ENCODE results near the gene PDZRN3.

The PDZRN3 gene

DNA sequence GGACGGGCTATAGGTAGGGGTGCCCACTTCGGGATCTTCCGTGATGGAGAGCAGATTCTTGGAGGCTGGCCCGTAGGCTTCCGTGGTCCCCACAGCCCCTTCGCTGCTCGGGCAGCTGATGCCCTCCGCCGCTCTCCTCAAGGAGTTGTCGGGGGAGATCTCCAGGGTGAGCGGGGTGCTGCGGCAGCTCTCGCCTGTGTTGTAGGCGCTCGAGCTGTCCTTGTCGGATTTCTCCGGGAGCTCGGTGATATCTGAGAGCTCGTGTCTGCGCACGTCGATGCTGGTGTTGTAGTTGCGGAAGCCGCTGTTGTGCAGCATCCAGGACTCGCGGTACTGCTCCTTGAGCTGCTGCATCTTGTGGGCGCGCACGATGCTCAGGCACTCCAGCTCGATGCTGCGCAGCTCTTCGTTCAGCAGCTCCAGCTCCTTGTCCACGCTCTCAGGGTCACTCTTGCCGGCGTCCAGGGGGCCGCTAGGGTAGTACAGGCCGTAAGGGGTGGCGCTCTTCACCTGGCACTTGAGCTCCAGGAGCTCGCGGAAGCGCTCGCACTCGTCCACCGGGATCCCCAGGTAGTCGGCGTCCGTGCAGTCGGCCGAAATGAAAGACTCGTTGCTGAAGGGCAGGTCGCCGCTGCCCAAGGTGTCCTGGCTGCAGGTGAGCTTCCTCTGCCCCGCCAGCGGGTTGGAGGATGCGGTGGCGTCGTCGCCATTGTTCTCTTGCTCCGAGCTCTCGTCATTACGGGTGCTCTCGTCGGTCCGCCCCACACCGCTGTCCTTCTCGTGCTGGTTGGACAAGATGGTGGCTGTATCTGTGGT is 240.4 kb downstream of the PDZRN3 start:
- DNase-seq (ENCODE audit: low spot score), result no peak

- DNase-seq (ENCODE audit: low spot score), result no peak
These were observed 241.2 kb downstream of the PDZRN3 start for GRCh38 chr3:73383470-73384049.

- no peak for DNase-seq (ENCODE audit: low spot score)
These were observed 243.2 kb downstream of the PDZRN3 start for GRCh38 chr3:73381551-73381950.

GRCh38 chr3:73380735-73381532 is 243.8 kb downstream of the PDZRN3 start:
- DNase-seq (ENCODE audit: low spot score), result no peak

- no peak for DNase-seq (ENCODE audit: low spot score)
These were observed 245.3 kb downstream of the PDZRN3 start for GRCh38 chr3:73379465-73379864.

DNA sequence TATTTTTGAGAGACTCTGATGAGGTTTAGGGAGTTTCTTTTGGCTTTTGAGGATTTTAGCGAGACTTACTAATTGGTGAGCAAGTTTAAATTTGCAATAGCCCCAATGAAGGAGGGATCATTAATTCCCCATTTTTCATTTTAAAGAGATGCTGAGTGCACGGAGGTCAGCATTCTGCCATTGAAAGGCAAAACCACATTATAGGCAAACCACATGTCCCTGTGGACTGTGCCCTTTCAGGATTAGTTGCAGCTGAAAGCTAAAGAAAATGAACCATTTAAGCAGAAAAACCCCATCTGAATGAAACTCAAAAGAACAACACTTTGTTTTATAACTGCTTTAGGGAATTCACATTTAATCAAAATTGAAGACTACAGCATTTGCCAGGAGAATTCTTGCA is 246.5 kb downstream of the PDZRN3 start:
- no peak for DNase-seq (ENCODE audit: low spot score)

DNA sequence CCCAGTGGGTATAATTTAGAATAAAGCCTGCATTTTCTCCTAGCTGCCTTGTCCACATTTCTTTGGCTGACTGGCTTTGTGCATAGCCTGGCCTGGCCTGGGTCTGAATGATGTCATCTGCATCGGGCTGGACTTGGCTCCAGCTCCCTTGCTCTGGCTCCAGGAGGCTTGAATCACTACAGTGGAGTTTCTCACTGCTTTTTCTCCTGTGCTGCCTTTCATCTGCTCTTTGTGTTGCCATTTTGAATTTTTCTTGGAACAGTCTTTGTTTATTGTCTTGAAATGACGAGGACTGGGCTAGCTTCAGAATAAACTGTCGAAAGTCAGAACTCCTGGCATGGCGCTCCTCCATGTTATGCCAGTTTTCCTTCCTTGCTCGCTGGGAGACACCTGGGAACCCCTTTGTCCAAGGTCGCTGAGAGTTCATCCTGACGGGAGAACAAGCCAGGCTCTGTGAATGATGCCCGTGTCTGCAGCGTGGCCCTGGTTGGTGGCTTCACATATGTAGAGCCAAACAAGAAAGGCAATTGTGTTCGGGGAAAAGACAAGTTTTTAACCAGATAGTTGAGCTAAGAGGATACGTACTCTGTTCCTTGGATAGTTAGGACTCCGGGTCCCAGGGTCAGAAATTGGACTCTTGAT is 258.9 kb downstream of the PDZRN3 start:
- DNase-seq (ENCODE audit: low spot score), result peak; percentile 85

DNA sequence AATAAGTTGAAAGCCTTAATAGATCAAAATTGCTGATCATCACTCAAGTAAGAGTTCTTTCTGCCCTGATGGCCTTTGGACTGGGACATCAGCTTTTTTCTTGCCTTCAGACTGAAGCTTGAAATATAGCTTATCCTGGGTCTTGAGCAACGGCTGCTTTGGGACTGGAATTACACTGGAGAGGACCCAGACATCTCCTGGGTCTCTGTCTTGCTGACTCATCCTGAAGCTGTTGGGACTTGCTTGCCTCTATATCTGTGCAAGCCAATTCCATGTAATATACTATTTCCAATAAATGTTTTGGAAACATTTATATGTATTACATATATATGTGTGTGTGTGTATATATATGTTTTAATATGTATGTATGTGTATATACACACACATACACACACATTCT is 260.2 kb downstream of the PDZRN3 start:
- no peak for DNase-seq (ENCODE audit: low spot score)

DNA sequence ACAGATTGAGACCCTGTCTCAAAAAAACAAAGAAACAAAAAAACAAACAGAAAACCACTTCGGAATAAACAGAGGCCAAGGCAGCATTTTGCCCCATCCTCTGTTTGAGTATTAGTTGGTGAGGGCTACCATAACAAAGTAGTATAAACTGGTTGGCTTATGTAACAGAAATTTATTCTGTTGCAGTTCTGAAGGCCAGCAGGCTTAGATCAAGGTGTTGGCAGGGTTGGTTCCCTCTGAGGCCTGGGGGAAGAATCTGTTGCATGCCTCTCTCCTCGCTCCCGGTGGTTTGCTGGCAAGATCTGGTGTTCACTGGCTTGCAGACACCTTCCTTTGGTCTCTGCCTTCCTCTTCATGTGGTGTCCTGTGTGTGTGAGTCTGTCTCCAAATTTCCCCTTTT is 261.6 kb downstream of the PDZRN3 start:
- no peak for DNase-seq (ENCODE audit: low spot score)

DNA sequence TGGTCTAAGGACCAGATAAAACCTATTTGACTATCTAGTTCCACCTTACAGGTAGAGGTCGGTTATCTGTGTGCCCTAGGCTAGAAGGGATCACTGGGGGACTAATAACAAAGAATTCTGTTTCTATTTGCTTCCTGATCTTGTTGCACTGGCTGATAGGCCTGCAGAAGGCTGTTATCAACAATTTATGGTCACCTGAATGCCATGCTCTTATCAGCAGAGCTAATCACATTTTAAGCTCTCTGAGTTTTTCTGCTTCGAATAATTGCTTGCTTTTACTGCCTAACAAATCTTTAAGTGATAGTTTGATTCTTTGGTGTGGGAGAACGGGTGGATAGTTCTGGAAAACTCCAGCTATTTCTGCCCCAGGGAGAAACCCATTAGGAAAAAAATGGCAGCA is 263.1 kb downstream of the PDZRN3 start:
- DNase-seq (ENCODE audit: low spot score), result no peak

- no peak for DNase-seq (ENCODE audit: low spot score)
These were observed 271.0 kb downstream of the PDZRN3 start for GRCh38 chr3:73353649-73354217.

DNA sequence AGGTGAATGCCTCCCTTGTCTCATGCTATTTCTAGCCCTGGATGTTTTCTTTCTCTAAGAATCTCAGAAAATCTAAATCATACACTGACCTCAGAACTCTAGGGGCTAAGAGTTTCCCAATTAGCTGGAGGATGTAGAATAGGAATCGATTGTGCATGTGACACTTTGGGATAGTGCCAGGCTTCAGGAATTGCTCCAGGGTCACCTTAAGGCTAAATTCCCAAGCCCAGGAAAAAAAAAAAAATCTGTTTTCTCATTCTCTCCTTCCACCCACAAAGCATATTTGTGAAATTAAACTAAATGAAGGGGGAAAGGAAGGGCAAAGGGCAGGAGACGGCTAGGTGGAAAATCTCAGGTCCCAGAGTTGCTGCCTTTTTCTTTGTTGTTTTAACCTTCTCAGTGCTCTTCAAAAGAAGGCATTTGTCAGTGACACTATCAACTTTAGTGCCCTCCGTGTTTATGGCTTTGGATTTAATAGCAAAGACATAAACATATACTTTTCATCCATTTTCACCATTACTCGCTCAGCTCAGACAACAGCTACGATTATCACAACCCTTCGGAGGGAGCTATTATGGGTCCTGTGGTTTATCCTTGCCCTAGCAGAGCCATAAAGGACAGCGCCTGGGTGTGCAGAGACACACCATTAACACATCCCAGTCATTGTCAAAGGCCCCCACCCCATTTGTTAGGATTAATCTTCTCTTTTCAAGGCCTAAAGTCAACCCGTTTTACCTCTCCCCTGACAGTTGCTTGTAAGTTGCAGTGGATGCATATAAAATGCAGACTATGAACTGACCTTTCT is 271.7 kb downstream of the PDZRN3 start:
- no peak for DNase-seq (ENCODE audit: low spot score)

DNA sequence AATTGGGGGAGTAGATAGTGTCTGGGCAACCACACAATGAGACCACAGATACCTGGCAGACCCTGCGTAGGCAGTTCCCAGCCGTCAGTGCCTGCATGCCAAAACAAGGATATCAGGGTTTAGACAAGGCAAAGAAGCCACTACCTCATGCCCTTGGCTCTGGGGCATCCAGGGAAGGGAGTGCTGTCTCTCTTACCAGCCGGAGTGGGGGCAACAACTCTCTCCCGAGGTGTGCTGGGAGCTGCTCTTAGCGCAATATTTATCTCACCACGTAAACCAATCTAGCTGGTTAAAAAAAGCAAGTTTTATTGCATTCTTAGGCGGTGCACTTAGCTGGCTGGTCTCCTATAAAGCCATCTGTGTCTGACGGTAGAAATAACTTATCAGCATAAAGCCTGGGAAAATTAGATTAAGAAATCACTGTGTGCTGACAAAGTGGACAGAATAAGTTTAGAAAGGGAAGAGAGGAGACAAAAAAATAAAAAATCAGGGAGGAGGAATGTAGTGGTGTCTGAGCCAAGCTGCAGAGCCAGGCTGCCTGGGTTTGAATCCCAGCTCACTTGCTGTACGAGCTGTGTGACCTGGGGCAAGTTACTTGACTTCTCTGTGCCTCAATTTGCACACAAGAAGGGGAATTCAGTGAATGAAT is 273.2 kb downstream of the PDZRN3 start:
- no peak for DNase-seq (ENCODE audit: low spot score)

- no peak for DNase-seq (ENCODE audit: low spot score)
These were observed 273.7 kb downstream of the PDZRN3 start for GRCh38 chr3:73350996-73351395.

DNA sequence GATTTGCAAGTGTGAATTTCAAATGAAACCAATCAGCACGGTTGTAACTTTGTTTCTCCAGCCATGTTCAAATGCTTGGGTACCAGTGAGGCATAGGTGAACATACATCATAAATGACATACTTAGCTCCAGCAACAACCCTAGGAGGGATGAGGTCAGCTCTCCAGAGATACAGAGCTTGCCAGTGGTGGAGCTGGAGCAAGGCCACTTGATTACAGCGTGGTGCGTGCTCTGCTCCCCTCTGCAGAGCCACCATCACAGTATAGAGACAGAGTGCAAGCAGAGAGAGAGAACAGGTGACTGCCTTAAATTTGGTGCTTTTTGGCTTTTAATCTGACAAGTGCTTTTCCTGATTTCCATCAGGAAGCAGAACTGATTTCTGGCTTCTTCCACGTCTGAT is 275.1 kb downstream of the PDZRN3 start:
- DNase-seq (ENCODE audit: low spot score), result no peak

DNA sequence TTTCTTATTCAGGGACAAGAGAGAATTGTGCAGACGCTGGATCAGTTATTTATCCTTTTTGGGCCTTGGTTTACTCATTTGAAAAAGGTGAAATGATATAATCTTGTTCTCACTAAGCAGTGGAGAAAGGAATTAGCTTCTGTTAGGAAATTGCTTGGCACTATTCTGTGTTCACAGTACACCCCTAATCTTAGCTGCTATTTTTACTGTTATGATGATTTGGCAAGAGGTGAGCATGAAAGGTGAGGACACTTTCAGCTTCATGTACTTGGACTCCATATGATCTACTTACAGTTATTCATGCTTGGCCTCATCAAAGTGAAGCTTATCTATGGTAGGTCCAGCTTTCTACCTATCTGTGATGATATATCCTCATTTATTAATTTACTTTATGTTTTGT is 282.7 kb downstream of the PDZRN3 start:
- no peak for DNase-seq (ENCODE audit: low spot score)

GRCh38 chr3:73341272-73341935 is 283.3 kb downstream of the PDZRN3 start:
- no peak for DNase-seq (ENCODE audit: low spot score)

GRCh38 chr3:73332558-73332957 is 292.2 kb downstream of the PDZRN3 start:
- DNase-seq (ENCODE audit: low spot score), result no peak

All from globus pallidus (tissue), 1 donor.